Measurements from ENCODE around the gene SGK1.

DNA sequence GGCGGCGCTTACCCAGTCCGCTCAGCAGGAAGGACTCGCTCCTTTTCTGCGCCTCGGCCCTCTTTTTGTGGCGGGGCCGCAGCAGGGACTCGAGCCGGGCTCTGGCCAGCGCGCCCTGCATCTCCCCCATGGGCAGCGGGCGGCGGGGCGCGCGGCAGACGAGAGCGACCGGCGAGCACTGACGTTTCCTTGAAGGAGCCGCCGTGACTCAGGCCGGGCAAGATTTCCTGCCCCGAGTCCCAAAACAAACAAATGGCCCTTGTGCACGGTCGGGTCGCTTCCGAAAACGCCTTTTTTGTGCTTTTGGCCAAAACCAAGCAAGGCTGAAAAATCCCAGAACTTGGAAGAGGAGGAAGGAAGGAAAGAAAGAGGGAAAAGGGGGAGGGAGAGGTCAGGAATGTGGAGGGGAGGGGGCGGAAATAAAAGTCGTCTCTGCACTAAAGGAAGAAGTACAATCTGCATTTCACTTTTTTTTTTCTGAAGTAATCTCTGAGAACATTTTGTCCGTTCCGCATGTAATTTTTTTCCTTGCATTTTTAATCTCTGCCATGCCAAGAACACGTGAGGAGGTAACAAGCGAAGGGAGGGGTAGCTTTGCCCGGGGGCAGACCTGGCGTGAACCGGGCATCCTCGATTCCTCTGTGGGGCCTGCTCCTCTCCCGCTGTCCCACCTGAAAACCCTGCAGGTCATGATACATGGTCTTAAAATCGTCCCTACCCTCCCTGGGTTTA, 142.2 kb downstream of the SGK1 start:
- TF ChIP-seq POLR2A (IDR thresholded peaks at IDR 0.05), result no peak
- TF ChIP-seq, protein P1, sequence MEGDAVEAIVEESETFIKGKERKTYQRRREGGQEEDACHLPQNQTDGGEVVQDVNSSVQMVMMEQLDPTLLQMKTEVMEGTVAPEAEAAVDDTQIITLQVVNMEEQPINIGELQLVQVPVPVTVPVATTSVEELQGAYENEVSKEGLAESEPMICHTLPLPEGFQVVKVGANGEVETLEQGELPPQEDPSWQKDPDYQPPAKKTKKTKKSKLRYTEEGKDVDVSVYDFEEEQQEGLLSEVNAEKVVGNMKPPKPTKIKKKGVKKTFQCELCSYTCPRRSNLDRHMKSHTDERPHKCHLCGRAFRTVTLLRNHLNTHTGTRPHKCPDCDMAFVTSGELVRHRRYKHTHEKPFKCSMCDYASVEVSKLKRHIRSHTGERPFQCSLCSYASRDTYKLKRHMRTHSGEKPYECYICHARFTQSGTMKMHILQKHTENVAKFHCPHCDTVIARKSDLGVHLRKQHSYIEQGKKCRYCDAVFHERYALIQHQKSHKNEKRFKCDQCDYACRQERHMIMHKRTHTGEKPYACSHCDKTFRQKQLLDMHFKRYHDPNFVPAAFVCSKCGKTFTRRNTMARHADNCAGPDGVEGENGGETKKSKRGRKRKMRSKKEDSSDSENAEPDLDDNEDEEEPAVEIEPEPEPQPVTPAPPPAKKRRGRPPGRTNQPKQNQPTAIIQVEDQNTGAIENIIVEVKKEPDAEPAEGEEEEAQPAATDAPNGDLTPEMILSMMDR (IDR thresholded peaks at IDR 0.05), result no peak
